Germinal center (tissue), 1 donor: ENCODE data around the gene VRK2.

Experiments used
- DNase-seq: peaks from one replicate; pipeline ENCODE4 v3.0.0; 2012; ENCODE audit warnings: mixed read lengths, low spot score

The VRK2 gene

GRCh38 chr2:58046585-58047372 lies at the start of gene VRK2:
Gene VRK2 (plus strand): TSS chr2:58046806. CDS start chr2:58048832, 2,026 bp downstream.
- DNase-seq = peak; percentile 90

DNA sequence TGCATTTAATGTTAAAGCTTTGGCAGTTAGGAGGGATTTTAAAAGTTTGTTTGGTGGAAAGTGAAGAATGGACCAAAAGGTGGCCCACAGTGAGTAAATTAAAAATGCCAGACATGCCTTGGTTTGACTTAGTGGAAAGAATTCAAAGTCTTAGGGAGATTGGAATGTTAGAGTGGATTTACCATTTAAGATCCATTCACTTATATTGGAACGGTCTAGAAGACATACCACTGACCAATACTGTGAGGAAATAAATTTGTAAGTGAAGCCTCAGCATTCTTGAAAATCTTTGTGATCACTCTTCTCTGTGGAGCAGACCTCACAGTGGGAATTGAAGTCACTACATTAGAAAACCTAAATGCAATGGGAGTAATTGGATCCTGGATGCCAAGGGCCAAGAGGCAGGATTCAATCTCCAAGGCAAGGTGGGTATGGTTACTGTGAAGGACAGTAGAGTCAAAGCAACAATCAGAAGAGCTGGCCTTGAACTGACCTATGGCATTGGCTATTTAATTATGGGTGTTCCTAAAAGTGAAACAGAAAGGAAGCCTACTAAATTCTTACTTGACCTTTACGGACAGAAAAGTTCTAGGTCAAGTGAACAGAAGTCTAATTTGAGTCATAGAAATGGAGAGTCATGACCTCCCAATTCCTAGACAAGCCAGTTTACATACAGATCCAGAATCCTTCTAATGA lies 40.2 kb upstream of the VRK2 start:
- no peak for DNase-seq

DNA sequence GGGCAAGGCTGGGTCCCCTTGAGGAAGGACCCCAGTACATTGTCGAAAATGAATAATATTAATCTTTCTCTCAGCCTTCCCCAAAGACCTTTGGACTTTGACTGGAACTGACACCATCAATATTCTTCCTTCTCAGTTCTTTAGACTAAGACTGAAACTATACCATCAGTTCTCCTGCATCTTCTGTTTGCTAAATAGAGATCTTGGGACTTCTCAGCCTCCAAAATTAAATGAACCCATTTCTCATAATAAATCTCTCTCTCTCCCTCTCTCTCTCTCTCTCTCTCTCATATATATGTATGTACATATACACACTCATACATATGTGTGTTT lies 39.7 kb upstream of the VRK2 start:
- DNase-seq = no peak

DNA sequence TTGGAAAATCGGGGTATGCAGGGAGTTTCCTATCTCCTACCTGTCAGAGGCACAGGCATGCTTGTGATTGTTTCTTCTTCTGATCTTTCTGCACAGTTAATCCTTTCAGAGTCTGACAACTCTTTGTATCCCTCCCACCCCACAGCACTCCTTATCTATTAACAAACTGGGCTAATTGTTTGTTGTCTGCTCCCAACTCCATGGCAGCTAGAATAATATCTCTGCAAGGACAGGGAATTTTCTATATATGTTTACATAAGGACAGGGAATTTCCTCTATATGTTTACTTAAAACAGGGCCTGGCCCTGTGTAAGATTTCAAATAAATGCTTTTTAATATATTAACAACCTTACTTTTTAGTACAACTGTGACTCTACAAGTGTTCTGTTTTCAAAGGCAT lies 36.0 kb upstream of the VRK2 start:
- no peak for DNase-seq

GRCh38 chr2:58019229-58019628 lies 27.4 kb upstream of the VRK2 start:
- DNase-seq = no peak

- DNase-seq = no peak
Observed at GRCh38 chr2:58025150-58025933, 21.3 kb upstream of the VRK2 start.

DNA sequence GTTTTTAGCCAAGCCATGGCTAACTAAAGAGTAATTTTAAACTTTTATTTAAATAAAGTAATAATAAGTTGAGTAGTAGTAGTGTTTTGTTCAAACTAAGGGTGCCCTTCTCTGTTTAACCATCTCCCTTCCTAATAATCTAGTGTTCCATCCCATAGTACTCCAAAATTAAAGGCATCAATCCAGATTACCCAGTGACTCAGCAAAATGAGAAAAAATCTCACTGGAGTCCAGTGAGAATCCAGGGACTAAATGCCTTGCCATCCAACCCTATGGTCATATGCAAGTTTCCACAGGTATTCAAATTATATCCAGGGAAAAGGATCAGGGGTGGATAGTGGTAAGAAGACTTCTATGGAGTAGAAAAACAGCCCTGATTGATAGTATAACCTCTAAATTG lies 19.6 kb upstream of the VRK2 start:
- DNase-seq = no peak

- no peak for DNase-seq
Observed at GRCh38 chr2:58030771-58031170, 15.8 kb upstream of the VRK2 start.

DNA sequence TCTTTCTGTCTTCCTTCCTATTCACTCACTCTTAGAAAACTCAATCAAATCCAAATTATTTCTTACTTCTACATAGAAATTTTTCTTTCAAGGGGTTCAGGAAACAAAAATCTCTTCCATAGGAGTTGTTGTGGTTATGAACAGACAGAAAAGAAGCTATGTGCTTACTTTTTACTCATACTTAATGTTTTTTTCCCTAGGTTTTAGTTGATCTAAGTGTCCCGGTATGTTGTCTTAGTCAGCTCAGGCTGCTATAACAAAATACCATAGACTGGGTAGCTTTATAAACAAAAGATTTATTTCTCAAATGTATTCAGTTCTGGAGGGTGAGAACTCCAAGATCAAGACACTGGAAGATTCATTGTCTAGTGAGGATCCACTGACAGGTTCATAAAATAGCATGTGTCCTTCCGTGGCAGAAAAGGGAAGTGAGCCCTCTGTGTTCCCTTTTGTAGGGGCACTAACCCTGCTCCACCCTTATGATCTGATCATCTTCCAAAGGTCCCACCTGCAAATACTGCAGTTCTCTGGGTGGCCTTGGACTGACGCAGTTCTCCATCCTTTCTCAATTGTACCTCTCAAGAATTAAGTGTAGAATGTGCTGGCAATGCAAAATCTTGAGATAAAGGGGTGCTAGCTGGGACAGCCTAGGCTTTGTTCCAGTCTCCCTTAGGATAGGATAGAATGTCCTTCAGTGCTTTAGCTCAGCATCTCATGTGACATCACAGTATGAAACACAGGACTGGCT lies 14.4 kb upstream of the VRK2 start:
- peak; percentile 25 for DNase-seq

GRCh38 chr2:58032764-58033080 lies 13.9 kb upstream of the VRK2 start:
- no peak for DNase-seq

DNA sequence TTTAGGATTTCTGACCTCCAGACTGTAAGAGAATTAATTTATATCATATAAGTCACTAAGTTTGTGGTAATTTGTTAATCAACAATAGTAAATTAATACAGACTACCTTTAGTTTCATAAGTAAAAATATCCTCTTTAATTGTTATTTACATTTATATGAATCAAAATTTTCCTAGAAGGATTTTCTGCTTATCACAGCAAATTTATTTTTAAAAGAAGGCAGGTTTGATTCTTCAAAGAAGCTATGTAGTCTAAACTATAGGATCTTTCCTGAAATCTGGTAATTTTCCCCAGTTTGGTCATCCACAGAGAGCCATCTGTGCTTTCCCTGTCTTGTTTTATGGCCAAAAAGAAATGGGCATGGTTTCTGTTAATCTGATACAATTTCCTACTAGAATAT lies 13.1 kb upstream of the VRK2 start:
- no peak for DNase-seq

- peak; percentile 10 for DNase-seq
Observed at GRCh38 chr2:58035352-58035751, 11.3 kb upstream of the VRK2 start.

- peak; percentile 31 for DNase-seq
Observed at GRCh38 chr2:58039170-58039611, 7.4 kb upstream of the VRK2 start.

DNA sequence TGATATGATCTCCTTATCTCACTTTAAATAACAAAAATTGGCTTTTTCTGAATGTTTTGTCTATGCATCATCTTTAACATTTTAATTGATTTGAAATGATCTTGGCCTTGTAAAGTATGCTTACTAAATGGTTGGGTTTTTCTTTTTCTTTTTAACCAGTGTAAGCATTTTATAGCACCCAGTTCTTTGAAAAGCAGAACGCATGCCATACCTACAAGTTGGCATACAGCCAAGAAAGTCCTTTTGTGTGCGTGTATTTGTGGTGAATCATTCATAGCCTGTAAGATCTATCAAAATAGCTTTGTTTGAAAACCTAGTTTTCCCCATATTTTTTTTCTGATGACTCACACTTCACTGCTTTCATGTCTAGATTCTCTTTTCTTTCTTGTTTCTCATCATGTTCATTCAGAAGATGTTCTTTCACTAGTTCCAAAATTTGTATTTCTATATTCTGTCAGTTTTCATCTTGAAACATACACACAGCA lies 4.1 kb upstream of the VRK2 start:
- DNase-seq = no peak

DNA sequence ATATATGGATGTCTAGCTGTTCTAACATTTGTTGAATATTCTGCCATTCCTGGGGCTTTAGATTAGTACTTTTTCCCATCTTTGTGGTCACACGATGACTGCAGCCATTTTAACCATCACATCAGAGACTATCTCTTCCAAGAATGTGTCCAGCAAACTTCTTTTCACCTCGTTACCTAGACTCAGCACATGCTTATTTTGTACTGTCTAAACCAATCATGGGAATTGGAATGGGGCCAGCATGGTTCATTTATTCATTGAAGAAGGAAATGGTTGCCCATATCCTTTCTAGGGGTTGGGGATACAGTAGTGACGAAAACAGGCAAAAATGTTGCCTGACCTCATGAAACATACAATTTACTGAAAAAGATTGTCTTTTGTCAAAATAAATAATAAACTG lies 2.5 kb upstream of the VRK2 start:
- DNase-seq = no peak

DNA sequence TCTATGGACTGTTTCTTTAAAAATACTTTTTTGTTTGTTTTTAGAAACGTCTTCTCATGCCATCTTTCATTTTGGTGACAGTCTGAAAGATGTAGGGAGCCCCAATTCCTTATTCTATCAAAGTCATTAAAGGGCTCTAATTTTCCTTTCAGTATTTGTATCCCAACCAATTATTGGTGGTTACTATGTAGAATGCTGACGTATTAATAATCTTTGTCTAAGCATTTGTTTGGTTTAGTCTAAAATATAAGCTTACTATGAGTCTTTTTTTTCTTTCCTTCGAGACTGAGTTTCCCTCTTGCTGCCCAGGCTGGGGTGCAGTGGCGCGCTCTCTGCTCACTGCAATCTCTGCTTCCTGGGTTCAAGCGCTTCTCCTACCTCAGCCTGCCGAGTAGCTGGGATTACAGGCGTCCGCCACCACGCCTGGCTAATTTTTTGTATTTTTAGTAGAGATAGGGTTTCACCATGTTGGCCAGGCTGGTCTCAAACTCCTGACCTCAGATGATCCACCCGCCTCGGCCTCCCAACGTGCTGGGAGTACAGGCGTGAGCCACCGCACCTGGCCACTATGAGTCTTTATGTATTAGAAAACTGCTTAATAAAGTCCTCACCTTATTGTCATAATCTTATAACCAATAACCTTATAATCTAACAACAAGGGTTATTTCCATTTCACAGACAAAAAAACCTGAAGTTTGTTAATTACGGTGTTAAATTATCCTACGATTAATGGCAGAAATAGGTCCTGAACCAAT lies 849 bp upstream of the VRK2 start:
- no peak for DNase-seq

DNA sequence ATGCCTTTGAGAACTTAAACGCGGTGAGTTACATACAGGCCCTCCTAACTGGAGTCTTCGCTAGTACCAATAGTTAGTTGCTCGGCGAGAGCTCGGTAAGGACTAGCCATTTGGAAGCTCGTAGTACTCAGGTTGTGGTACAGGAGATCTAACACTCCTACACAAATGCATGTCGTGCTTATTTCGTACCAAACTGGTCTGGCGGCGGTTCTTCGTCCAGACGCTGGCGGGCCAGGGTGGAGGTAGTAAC lies 346 bp upstream of the VRK2 start:
- no peak for DNase-seq

DNA sequence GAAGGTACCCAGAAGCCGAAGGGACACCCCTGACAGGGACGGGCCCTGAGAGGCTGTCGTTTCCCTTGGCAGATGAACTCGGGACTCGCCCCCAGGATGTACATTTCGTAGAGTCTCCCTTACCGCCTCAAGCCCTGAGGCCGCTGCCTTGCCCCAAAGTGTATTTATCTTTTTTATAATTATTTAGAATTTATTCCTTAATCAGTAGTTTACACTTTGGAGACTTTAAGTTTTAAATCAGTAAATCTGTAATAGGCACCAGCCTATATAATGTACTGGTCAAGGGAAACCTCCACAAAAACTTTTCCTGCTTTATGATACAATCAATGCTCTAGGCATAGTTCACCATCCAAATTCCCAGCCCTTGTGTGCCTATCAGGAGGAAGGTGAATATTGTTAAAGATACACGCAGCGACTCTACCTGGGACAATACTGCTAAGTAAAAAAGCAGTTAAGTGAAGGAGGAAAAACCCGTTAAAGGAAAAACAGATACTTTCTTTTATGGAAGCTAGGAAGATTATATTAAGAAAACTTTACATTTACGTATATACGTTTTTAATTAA lies 848 bp downstream of the VRK2 start:
- DNase-seq = no peak

DNA sequence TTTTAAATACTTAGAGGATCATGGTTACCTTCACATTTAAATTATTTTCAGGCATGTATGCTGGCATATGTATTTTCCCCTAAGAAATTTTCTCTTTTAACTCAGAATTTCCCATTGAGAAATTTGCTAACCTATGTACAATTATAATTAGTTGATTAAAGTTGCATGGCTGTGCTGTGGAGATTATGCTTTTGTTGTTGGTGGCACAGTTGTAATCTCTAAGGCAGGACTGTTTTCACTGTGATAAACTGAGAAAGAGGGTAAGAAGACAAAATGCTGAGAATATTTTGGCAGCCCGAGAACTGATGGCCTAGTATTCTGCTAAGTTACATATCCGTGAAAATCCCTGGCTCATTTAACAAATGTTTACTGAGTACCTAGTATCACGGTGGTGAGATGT lies 1.4 kb downstream of the VRK2 start:
- no peak for DNase-seq

DNA sequence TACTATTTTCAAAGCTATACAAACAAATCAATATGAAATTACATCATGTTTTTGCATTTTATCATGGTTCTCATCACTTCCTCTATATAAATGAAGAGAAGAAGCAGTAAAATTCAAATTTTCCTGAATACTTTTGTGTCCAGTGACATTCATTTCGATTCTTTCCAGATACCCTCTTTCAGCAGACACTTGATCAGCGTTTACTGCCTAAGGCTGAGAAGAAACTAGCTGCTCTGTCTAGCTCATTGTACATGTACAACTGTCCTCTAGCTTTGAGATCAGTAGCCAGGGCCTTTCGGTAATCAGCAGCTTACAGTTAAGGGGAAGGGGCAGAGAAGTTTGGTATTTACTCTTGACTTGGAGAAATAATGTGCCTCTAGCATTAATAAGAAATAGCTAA lies 4.8 kb downstream of the VRK2 start:
- no peak for DNase-seq

GRCh38 chr2:58052978-58053377 lies 6.4 kb downstream of the VRK2 start:
- DNase-seq = no peak

- DNase-seq = no peak
Observed at GRCh38 chr2:58054264-58054663, 7.7 kb downstream of the VRK2 start.
